Liver (tissue), 3 donors: ENCODE results near the gene MOXD1.

ENCODE experiments used
- EGR1 ChIP-seq, 2 donors: IDR thresholded peaks; 2 replicates each; pipeline ENCODE4 v1.6.1; 2016 to 2018; ENCODE audit warnings: antibody characterized with exemption in 2 of 2, low read depth in 2 of 2
- JUND ChIP-seq, 2 donors: IDR thresholded peaks; 2 replicates each; pipeline ENCODE4 v1.6.1; 2016; ENCODE audit warnings: antibody characterized with exemption in 2 of 2
- NR2F2 ChIP-seq: IDR thresholded peaks from 2 replicates; pipeline ENCODE4 v1.6.1; 2016; ENCODE audit warnings: antibody characterized with exemption
- SP1 ChIP-seq: IDR thresholded peaks from 2 replicates; pipeline ENCODE4 v1.6.1; 2018; ENCODE audit warnings: antibody characterized with exemption, mild to moderate bottlenecking
- TAF1 ChIP-seq: conservative IDR thresholded peaks from 2 replicates; pipeline ENCODE4 v1.6.1; 2016; ENCODE audit warnings: antibody characterized with exemption, mild to moderate bottlenecking
- YY1 ChIP-seq: IDR thresholded peaks from 2 replicates; pipeline ENCODE4 v1.6.1; 2016; ENCODE audit warnings: antibody characterized with exemption, mild to moderate bottlenecking
- TF ChIP-seq, protein P1 (sequence below): fragments of 150-350 bp; IDR thresholded peaks from 2 replicates; pipeline ENCODE4 v1.5.1; 2017; ENCODE audit warnings: improper control_type of control experiment, low read depth, low read length; ENCODE audit not compliant: missing input control
- TF ChIP-seq, protein P2 (sequence below): IDR thresholded peaks from 2 replicates; pipeline ENCODE4 v1.6.1; 2016; ENCODE audit warnings: antibody characterized with exemption, mild to moderate bottlenecking
- TF ChIP-seq, protein P3 (sequence below): IDR thresholded peaks from 2 replicates; pipeline ENCODE4 v1.6.1; 2016; ENCODE audit warnings: antibody characterized with exemption
- donor health status: healthy.
- donor health status: healthy.

DNA sequence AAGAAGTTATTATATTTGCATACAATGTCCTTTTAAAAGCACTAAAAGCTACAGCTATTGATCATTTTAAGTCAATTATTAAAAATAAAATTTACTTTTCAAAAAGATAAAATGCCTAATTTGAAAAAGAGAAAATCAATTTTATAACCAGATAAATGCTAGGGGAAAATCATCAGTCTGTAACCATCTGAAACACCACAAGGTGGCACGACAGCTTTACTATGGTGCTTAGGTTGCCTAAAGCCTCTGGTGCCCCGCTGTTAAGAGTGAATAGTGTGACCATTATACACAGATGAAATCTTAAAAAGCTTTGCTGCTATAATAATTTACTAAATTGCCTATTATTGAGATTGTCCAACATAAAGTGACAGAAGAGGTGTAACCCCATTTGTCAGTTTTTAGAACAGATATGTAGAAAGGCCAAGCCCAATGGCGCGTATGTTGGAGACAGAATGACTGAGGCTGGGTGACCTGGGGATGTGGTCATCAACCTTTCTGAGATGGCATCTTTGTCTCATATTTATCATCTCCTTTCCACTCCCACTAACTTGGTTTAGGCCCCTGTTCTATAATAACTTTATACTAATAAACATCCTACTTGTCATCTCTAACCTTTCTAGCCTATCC lies 100.8 kb downstream of the MOXD1 start:
- TF ChIP-seq NR2F2 (no peak), SP1 (no peak), TAF1 (no peak), YY1 (no peak), EGR1 (IDR thresholded peaks at IDR 0.05; ENCODE audit: low read depth in 2 of 2) (no peak), JUND (IDR thresholded peaks at IDR 0.05) (no peak)
- TF ChIP-seq, protein P1, sequence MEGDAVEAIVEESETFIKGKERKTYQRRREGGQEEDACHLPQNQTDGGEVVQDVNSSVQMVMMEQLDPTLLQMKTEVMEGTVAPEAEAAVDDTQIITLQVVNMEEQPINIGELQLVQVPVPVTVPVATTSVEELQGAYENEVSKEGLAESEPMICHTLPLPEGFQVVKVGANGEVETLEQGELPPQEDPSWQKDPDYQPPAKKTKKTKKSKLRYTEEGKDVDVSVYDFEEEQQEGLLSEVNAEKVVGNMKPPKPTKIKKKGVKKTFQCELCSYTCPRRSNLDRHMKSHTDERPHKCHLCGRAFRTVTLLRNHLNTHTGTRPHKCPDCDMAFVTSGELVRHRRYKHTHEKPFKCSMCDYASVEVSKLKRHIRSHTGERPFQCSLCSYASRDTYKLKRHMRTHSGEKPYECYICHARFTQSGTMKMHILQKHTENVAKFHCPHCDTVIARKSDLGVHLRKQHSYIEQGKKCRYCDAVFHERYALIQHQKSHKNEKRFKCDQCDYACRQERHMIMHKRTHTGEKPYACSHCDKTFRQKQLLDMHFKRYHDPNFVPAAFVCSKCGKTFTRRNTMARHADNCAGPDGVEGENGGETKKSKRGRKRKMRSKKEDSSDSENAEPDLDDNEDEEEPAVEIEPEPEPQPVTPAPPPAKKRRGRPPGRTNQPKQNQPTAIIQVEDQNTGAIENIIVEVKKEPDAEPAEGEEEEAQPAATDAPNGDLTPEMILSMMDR = peak; percentile 68
- TF ChIP-seq, protein P2, sequence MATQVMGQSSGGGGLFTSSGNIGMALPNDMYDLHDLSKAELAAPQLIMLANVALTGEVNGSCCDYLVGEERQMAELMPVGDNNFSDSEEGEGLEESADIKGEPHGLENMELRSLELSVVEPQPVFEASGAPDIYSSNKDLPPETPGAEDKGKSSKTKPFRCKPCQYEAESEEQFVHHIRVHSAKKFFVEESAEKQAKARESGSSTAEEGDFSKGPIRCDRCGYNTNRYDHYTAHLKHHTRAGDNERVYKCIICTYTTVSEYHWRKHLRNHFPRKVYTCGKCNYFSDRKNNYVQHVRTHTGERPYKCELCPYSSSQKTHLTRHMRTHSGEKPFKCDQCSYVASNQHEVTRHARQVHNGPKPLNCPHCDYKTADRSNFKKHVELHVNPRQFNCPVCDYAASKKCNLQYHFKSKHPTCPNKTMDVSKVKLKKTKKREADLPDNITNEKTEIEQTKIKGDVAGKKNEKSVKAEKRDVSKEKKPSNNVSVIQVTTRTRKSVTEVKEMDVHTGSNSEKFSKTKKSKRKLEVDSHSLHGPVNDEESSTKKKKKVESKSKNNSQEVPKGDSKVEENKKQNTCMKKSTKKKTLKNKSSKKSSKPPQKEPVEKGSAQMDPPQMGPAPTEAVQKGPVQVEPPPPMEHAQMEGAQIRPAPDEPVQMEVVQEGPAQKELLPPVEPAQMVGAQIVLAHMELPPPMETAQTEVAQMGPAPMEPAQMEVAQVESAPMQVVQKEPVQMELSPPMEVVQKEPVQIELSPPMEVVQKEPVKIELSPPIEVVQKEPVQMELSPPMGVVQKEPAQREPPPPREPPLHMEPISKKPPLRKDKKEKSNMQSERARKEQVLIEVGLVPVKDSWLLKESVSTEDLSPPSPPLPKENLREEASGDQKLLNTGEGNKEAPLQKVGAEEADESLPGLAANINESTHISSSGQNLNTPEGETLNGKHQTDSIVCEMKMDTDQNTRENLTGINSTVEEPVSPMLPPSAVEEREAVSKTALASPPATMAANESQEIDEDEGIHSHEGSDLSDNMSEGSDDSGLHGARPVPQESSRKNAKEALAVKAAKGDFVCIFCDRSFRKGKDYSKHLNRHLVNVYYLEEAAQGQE = no peak
- TF ChIP-seq, protein P3, sequence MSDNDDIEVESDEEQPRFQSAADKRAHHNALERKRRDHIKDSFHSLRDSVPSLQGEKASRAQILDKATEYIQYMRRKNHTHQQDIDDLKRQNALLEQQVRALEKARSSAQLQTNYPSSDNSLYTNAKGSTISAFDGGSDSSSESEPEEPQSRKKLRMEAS = no peak
